K562 (cell line): ENCODE measurements around the gene OXTR. TPM values are rescaled to one million over a fixed set of nuclear protein-coding genes. Genes with fewer than 3 reads are reported as not detected.

Source experiments
- ATAC-seq: fragments of 200-7000 bp; cut with Tn5 transposase; 3 replicates; pipeline ENCODE4 v1.9.1; 2020; ENCODE audit warnings: moderate library complexity
- BruUV-seq: library from RNA; stranded (reverse); fragments of 400-500 nt; replicated peaks from 2 replicates; lab custom pipeline; 2021; lab: Mats Ljungman, UMichigan
- CTCF ChIA-PET: fragments of 300-600 bp; formaldehyde crosslinking; extraction: SDS; loops from one replicate; lab custom pipeline; 2021; ENCODE audit warnings: low intra/inter-chr PET ratio; lab: Yijun Ruan, JAX
- POLR2A ChIA-PET: fragments of 300-600, 350-650 bp; sonication (Branson Sonifier 250); formaldehyde crosslinking; extraction: SDS; loops from one replicate; lab custom pipeline; 2021; ENCODE audit warnings: antibody characterized with exemption, inconsistent platforms; lab: Yijun Ruan, JAX
- DNase-seq, 4 experiments: peaks; one replicate each; pipeline versions ENCODE4 v3.0.0 to v3.0.0-alpha.2; 2011 to 2018; ENCODE audit warnings: low spot score in 3 of 4, mixed read lengths in 3 of 4; ENCODE audit errors: extremely low read depth in 1 of 4
- FAIRE-seq: peaks from 2 replicates; lab custom pipeline; 2011; peaks lifted over from hg19 to GRCh38; lab: Jason Lieb, UNC
- H2AFZ ChIP-seq: 2 replicates; pipeline ENCODE4 v1.6.0; 2011; ENCODE audit warnings: low read depth, low read length, control low read depth, inconsistent platforms
- H3K27ac ChIP-seq: fragments of 200-600 bp; 3 replicates; pipeline ENCODE4 v1.8.0; 2011; ENCODE audit warnings: low read depth, mild to moderate bottlenecking, control low read depth, inconsistent platforms, low read length, moderate library complexity, mixed read lengths; ENCODE audit errors: extremely low read depth
- H3K27me3 ChIP-seq, 2 experiments: fragments of 300-600 bp in 1 of 2; 2 replicates in 1 of 2; 3 replicates in 1 of 2; pipeline versions ENCODE4 v1.6.0 to v1.8.0; 2011; ENCODE audit warnings: inconsistent platforms in 2 of 2, low read length in 2 of 2, mild to moderate bottlenecking in 1 of 2, mixed read lengths in 1 of 2, moderate library complexity in 1 of 2; ENCODE audit not compliant: control insufficient read depth in 2 of 2, insufficient read depth in 2 of 2
- H3K36me3 ChIP-seq: fragments of 300-600 bp; 3 replicates; pipeline ENCODE4 v1.8.0; 2011; ENCODE audit warnings: mild to moderate bottlenecking, low read length, inconsistent platforms; ENCODE audit not compliant: control insufficient read depth, insufficient read depth
- H3K4me1 ChIP-seq, 2 experiments: fragments of 200-600 bp in 1 of 2; replicated peaks in 1 of 2; 2 replicates in 1 of 2; 3 replicates in 1 of 2; pipeline versions ENCODE4 v1.5.1 to v1.8.0; 2011; ENCODE audit warnings: inconsistent platforms in 2 of 2, low read length in 2 of 2, mild to moderate bottlenecking in 1 of 2, mixed read lengths in 1 of 2, moderate library complexity in 1 of 2; ENCODE audit not compliant: control insufficient read depth in 2 of 2, insufficient read depth in 2 of 2
- H3K4me2 ChIP-seq: 2 replicates; pipeline ENCODE4 v1.6.1; 2011; ENCODE audit warnings: low read length, control low read depth, inconsistent platforms, mixed read lengths; ENCODE audit not compliant: insufficient read depth
- H3K4me3 ChIP-seq: fragments of 200-600 bp; sonication (generic), shearing (Covaris generic); 2 replicates; pipeline ENCODE4 v1.5.1; 2016; ENCODE audit warnings: control low read depth, inconsistent platforms
- H3K79me2 ChIP-seq: fragments of 200-600 bp; 3 replicates; pipeline ENCODE4 v1.8.0; 2011; ENCODE audit warnings: low read length, inconsistent platforms; ENCODE audit not compliant: control insufficient read depth, insufficient read depth
- H3K9ac ChIP-seq, 2 experiments: 2 replicates each; pipeline versions ENCODE4 v1.6.0 to v1.6.1; 2011; ENCODE audit warnings: low read depth in 2 of 2, low read length in 2 of 2, control low read depth in 1 of 2, inconsistent platforms in 1 of 2, mild to moderate bottlenecking in 1 of 2, mixed read lengths in 1 of 2; ENCODE audit not compliant: insufficient read depth in 1 of 2
- H3K9me1 ChIP-seq: one replicate; pipeline ENCODE4 v1.6.0; 2011; ENCODE audit warnings: inconsistent platforms, mild to moderate bottlenecking, low read length, moderate library complexity; ENCODE audit not compliant: control insufficient read depth, insufficient read depth
- H3K9me3 ChIP-seq: replicated peaks from 2 replicates; pipeline ENCODE4 v1.5.1; 2011; ENCODE audit warnings: low read depth, low read length, inconsistent platforms; ENCODE audit not compliant: control insufficient read depth, insufficient read depth
- H4K20me1 ChIP-seq: replicated peaks from 2 replicates; pipeline ENCODE4 v1.6.1; 2011; ENCODE audit warnings: low read length, inconsistent platforms, mixed read lengths; ENCODE audit not compliant: control insufficient read depth, insufficient read depth
- CTCF ChIP-seq, 3 experiments: IDR thresholded peaks in 2 of 3; conservative IDR thresholded peaks in 1 of 3; 2 replicates each; pipeline ENCODE4 v1.5.1; 2011 to 2012; ENCODE audit warnings: low read length in 3 of 3, mild to moderate bottlenecking in 3 of 3, control low read depth in 2 of 3, improper control_type of control experiment in 1 of 3, inconsistent platforms in 1 of 3, low read depth in 1 of 3, mixed read lengths in 1 of 3, moderate library complexity in 1 of 3; ENCODE audit not compliant: insufficient read depth in 2 of 3
- E2F8 ChIP-seq: fragments of 450-650 bp; IDR thresholded peaks from 2 replicates; pipeline ENCODE4 v1.7.1; 2018; ENCODE audit warnings: mild to moderate bottlenecking, low read depth; ENCODE audit not compliant: partially characterized antibody
- EHMT2 ChIP-seq: fragments of 450-650 bp; IDR thresholded peaks from 2 replicates; pipeline ENCODE4 v1.6.1; 2018; ENCODE audit warnings: antibody characterized with exemption
- HMGN3 ChIP-seq: IDR thresholded peaks from 2 replicates; pipeline ENCODE4 v1.6.1; 2011; ENCODE audit warnings: borderline replicate concordance, low read depth, mild to moderate bottlenecking, mixed read lengths, low read length; ENCODE audit not compliant: insufficient read length; ENCODE audit errors: extremely low read depth
- MAFK ChIP-seq: IDR thresholded peaks from 2 replicates; pipeline ENCODE4 v1.6.1; 2011; ENCODE audit warnings: low read length, improper control_type of control experiment
- NCOA4 ChIP-seq: fragments of 450-650 bp; IDR thresholded peaks from 2 replicates; pipeline ENCODE4 v1.6.1; 2018; ENCODE audit warnings: mild to moderate bottlenecking; ENCODE audit not compliant: partially characterized antibody
- RAD21 ChIP-seq, 2 experiments: fragments of 250-450 bp in 1 of 2; fragments of 450-650 bp in 1 of 2; sonication (Bioruptor Pico) in 1 of 2; formaldehyde crosslinking in 1 of 2; IDR thresholded peaks in 1 of 2; conservative IDR thresholded peaks in 1 of 2; 2 replicates each; pipeline versions ENCODE4 v1.4.0 to v1.8.0; 2020 to 2022; ENCODE audit warnings: mild to moderate bottlenecking in 2 of 2, moderate library complexity in 1 of 2
- RBM25 ChIP-seq: fragments of 200-400 bp; formaldehyde crosslinking; IDR thresholded peaks from 2 replicates; pipeline ENCODE4 v1.6.1; 2018; ENCODE audit warnings: low read length, low read depth, moderate library complexity; ENCODE audit not compliant: severe bottlenecking
- SMAD1 ChIP-seq: fragments of 150-350 bp; IDR thresholded peaks from 2 replicates; pipeline ENCODE4 v1.6.1; 2014; ENCODE audit warnings: low read length, low read depth; ENCODE audit not compliant: partially characterized antibody
- SMARCA5 ChIP-seq: fragments of 450-650 bp; IDR thresholded peaks from 2 replicates; pipeline ENCODE4 v1.6.1; 2016
- ZFP36 ChIP-seq: fragments of 150-350 bp; IDR thresholded peaks from 2 replicates; pipeline ENCODE4 v1.6.1; 2018; ENCODE audit warnings: low read length, low read depth; ENCODE audit not compliant: partially characterized antibody
- ZNF134 ChIP-seq: fragments of 250-450 bp; sonication (Bioruptor Pico); conservative IDR thresholded peaks from 2 replicates; pipeline ENCODE4 v1.4.0; 2020
- ZNF280B ChIP-seq: fragments of 250-450 bp; sonication (Bioruptor Pico); IDR thresholded peaks from 2 replicates; pipeline ENCODE4 v1.5.1; 2021; ENCODE audit warnings: mild to moderate bottlenecking
- ZNF316 ChIP-seq: fragments of 450-650 bp; IDR thresholded peaks from 2 replicates; pipeline ENCODE4 v1.6.1; 2016
- ZNF79 ChIP-seq: fragments of 250-450 bp; sonication (Bioruptor Pico); IDR thresholded peaks from 2 replicates; pipeline ENCODE4 v1.4.0; 2020; ENCODE audit warnings: low read depth, mild to moderate bottlenecking, moderate library complexity
- WGBS: fragments of 100-300 bp; shearing (Covaris generic); methylation state at CpG from one replicate; pipeline ENCODE4 v1.1.6; 2016; ENCODE audit warnings: low coverage, mixed read lengths; ENCODE audit not compliant: insufficient coverage; ENCODE audit errors: missing lambda C conversion rate; 5-methylcytosine and 5-hydroxymethylcytosine counted together
- in situ Hi-C: fragments of 300-500 bp; cut with MboI; formaldehyde crosslinking; loops from 4 replicates; pipeline ENCODE4 v1.15.0; 2018; ENCODE audit warnings: inconsistent platforms, mixed read lengths
- intact Hi-C: fragments of 100-400 bp; cut with micrococcal nuclease; formaldehyde crosslinking; loops from 2 replicates; pipeline ENCODE4 v1.14.2; 2022
- polyA plus RNA-seq, 8 experiments: library from polyadenylated mRNA; depleted of rRNA in 4 of 8; stranded (reverse) in 5 of 8; unstranded in 3 of 8; fragments of >200 nt; fragmentation: Nextera tagmentation in 2 of 8; fragmentation: Illumina TruSeq in 1 of 8; extraction: Ambion mirVana in 2 of 8; extraction: Trizol in 1 of 8; gene quantifications; 2 replicates each; pipeline versions ENCODE4 v1.2.1 to v1.2.3, GENCODE V29; 2011 to 2014; ENCODE audit warnings: inconsistent platforms in 1 of 8, missing spikeins in 1 of 8
- total RNA-seq, 7 experiments: library from RNA; depleted of rRNA in 6 of 7; stranded (reverse); fragments of >200 nt in 6 of 7; fragmentation: Illumina TruSeq in 2 of 7; extraction: Trizol in 2 of 7; gene quantifications; 2 replicates each; pipeline versions ENCODE4 v1.2.1 to v1.2.3, GENCODE V29; 2011 to 2021; ENCODE audit warnings: low replicate concordance in 1 of 7

The OXTR gene
- total and polyA plus RNA-seq, 9 of the 15 experiments (the other 6 are each of a cell fraction or from before 2014, with no cell fraction given), result 0.14 to 1.3 (median 0.80) TPM

- Histone ChIP-seq H2AFZ (no peak overlapping the region), H3K4me2 (no peak overlapping the region), H3K27ac (no peak overlapping the region), H3K9ac (no peak overlapping the region), H3K4me1 (no peaks in the 10 kb centered on the region), H4K20me1 (peaks cover 5% of the 10 kb centered on the region; the same call in 1 of the 2 replicates), H3K9me1 (no peaks in the 10 kb centered on the region), H3K79me2 (no peaks in the 10 kb centered on the region), H3K27me3 (peaks cover 21 to 49% of the 10 kb centered on the region in 2 experiments; a peak in 4 of 5 replicates), H3K36me3 (no peaks in the 10 kb centered on the region), H3K4me3 (no peak overlapping the region), H3K9me3 (no peaks in the 10 kb centered on the region)
- intact Hi-C loops, result no loop called here
- DNase-seq, result peak; percentile 32 to 50 (median 42)
- WGBS, result 13% methylated on average over 6 of the region's 6 CpGs
- ATAC-seq, result peak; percentile 78
- in situ Hi-C loops, result no loop called here
- BruUV-seq, result no TSS peak
- ChIA-PET POLR2A (interaction anchor here (0.7 to 1.5 kb wide), 4 partner anchors 11 to 165 kb away, joined by 3 to 4 read pairs (median 3); partner anchors contain the start of gene OXTR), CTCF (no interaction called here)
- peak; percentile 72 for FAIRE-seq
- TF ChIP-seq ZFP36, result peak; percentile 27
- TF ChIP-seq RBM25, result peak; percentile 70
- TF ChIP-seq RAD21 (CRISPR knock-in tag; conservative IDR thresholded peaks at IDR 0.05 in 1 of 2, IDR thresholded peaks at IDR 0.05 in 1 of 2), result peak in 1 of 2 experiments; percentile 18; a peak in 1 of 4 replicates
- no peak for TF ChIP-seq HMGN3
- TF ChIP-seq E2F8, result no peak
- TF ChIP-seq ZNF134 (CRISPR knock-in tag), result no peak
- TF ChIP-seq NCOA4, result no peak
- TF ChIP-seq CTCF (IDR thresholded peaks at IDR 0.05 in 2 of 3, conservative IDR thresholded peaks at IDR 0.05 in 1 of 3; ENCODE audit: insufficient read depth in 2 of 3, low read depth in 1 of 3, low read length in 3 of 3), result peak; percentile 42 to 66 (median 50)
- TF ChIP-seq ZNF316, result peak; percentile 22; the same call in 1 of the 2 replicates
- TF ChIP-seq SMARCA5, result 0 out of 2 replicates have a peak, but pooled peaks have one; percentile 19
- no peak for TF ChIP-seq ZNF280B (CRISPR knock-in tag)
- no peak for TF ChIP-seq ZNF79
- no peak for TF ChIP-seq EHMT2
- no peak for TF ChIP-seq SMAD1
- 0 out of 2 replicates have a peak, but pooled peaks have one; percentile 18 for TF ChIP-seq MAFK
These were observed 13.7 kb downstream of the OXTR start for GRCh38 chr3:8755564-8756237.
